DND-41 (cell line): Measurements from ENCODE around the gene KCNH3.

Experiments used
- ATAC-seq: fragments of 200-7000 bp; cut with Tn5 transposase; 3 replicates; pipeline ENCODE4 v1.9.1; 2021; ENCODE audit warnings: low read depth; ENCODE audit not compliant: insufficient read depth
- DNase-seq: peaks from one replicate; pipeline ENCODE4 v3.0.0-alpha.2; 2020
- H2AFZ ChIP-seq: 2 replicates; pipeline ENCODE4 v1.6.0; 2012; ENCODE audit warnings: low read depth, low read length
- H3K27ac ChIP-seq: 2 replicates; pipeline ENCODE4 v1.5.1; 2012; ENCODE audit warnings: low read length, inconsistent platforms
- H3K27me3 ChIP-seq: fragments of 200-600 bp; sonication (generic); 2 replicates; pipeline ENCODE4 v1.6.0; 2012; ENCODE audit warnings: low read length, mild to moderate bottlenecking, inconsistent platforms; ENCODE audit not compliant: insufficient read depth, poor library complexity
- H3K36me3 ChIP-seq: 2 replicates; pipeline ENCODE4 v1.5.1; 2012; ENCODE audit warnings: low read length, inconsistent platforms; ENCODE audit not compliant: insufficient read depth
- H3K4me1 ChIP-seq: 2 replicates; pipeline ENCODE4 v1.5.1; 2012; ENCODE audit warnings: mild to moderate bottlenecking, low read length; ENCODE audit not compliant: insufficient read depth
- H3K4me2 ChIP-seq: 2 replicates; pipeline ENCODE4 v1.6.0; 2012; ENCODE audit warnings: mild to moderate bottlenecking, moderate library complexity, low read length, inconsistent platforms; ENCODE audit not compliant: insufficient read depth
- H3K4me3 ChIP-seq, 2 experiments: fragments of 200-600 bp in 1 of 2; shearing (Covaris generic) in 1 of 2; 2 replicates each; pipeline ENCODE4 v1.5.1; 2012 to 2016; ENCODE audit warnings: inconsistent platforms in 2 of 2, low read length in 2 of 2, mild to moderate bottlenecking in 2 of 2, low read depth in 1 of 2, moderate library complexity in 1 of 2
- H3K79me2 ChIP-seq: 2 replicates; pipeline ENCODE4 v1.6.0; 2012; ENCODE audit warnings: low read length, inconsistent platforms; ENCODE audit not compliant: insufficient read depth
- H3K9ac ChIP-seq: 2 replicates; pipeline ENCODE4 v1.6.0; 2012; ENCODE audit warnings: low read depth, mild to moderate bottlenecking, inconsistent platforms, low read length, moderate library complexity
- H3K9me3 ChIP-seq: 2 replicates; pipeline ENCODE4 v1.5.1; 2012; ENCODE audit warnings: low read length, moderate library complexity, mild to moderate bottlenecking, inconsistent platforms; ENCODE audit not compliant: insufficient read depth, severe bottlenecking
- H4K20me1 ChIP-seq: 2 replicates; pipeline ENCODE4 v1.6.0; 2012; ENCODE audit warnings: low read length; ENCODE audit not compliant: insufficient read depth
- EZH2 ChIP-seq: IDR thresholded peaks from 3 replicates; pipeline ENCODE4 v1.6.1; 2012; ENCODE audit warnings: borderline replicate concordance, low read depth, mild to moderate bottlenecking, moderate library complexity, low read length, inconsistent platforms; ENCODE audit not compliant: severe bottlenecking
- TF ChIP-seq, protein P1 (sequence below): IDR thresholded peaks from 2 replicates; pipeline ENCODE4 v1.5.1; 2012; ENCODE audit warnings: borderline replicate concordance, low read length, moderate library complexity, mild to moderate bottlenecking; ENCODE audit not compliant: poor library complexity, severe bottlenecking; ENCODE audit errors: extremely low read depth

The KCNH3 gene

GRCh38 chr12:49563951-49564685 is 25.3 kb downstream of the KCNH3 start:
- Histone ChIP-seq H3K4me3 (no peak overlapping the region), H4K20me1 (peaks cover 15% of the 10 kb centered on the region), H3K79me2 (peaks cover 35% of the 10 kb centered on the region), H2AFZ (no peak overlapping the region), H3K4me1 (peaks cover 25% of the 10 kb centered on the region), H3K27me3 (no peaks in the 10 kb centered on the region), H3K9ac (no peak overlapping the region), H3K36me3 (peaks cover 73% of the 10 kb centered on the region), H3K27ac (no peak overlapping the region), H3K4me2 (no peak overlapping the region), H3K9me3 (no peaks in the 10 kb centered on the region)
- DNase-seq (no peak), ATAC-seq (no peak)
- TF ChIP-seq, protein P1, sequence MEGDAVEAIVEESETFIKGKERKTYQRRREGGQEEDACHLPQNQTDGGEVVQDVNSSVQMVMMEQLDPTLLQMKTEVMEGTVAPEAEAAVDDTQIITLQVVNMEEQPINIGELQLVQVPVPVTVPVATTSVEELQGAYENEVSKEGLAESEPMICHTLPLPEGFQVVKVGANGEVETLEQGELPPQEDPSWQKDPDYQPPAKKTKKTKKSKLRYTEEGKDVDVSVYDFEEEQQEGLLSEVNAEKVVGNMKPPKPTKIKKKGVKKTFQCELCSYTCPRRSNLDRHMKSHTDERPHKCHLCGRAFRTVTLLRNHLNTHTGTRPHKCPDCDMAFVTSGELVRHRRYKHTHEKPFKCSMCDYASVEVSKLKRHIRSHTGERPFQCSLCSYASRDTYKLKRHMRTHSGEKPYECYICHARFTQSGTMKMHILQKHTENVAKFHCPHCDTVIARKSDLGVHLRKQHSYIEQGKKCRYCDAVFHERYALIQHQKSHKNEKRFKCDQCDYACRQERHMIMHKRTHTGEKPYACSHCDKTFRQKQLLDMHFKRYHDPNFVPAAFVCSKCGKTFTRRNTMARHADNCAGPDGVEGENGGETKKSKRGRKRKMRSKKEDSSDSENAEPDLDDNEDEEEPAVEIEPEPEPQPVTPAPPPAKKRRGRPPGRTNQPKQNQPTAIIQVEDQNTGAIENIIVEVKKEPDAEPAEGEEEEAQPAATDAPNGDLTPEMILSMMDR, result no peak
- no peak for TF ChIP-seq EZH2

- no peak overlapping the region for H3K4me2 ChIP-seq
Measured at GRCh38 chr12:49564686-49565405, 26.0 kb downstream of the KCNH3 start.

DNA sequence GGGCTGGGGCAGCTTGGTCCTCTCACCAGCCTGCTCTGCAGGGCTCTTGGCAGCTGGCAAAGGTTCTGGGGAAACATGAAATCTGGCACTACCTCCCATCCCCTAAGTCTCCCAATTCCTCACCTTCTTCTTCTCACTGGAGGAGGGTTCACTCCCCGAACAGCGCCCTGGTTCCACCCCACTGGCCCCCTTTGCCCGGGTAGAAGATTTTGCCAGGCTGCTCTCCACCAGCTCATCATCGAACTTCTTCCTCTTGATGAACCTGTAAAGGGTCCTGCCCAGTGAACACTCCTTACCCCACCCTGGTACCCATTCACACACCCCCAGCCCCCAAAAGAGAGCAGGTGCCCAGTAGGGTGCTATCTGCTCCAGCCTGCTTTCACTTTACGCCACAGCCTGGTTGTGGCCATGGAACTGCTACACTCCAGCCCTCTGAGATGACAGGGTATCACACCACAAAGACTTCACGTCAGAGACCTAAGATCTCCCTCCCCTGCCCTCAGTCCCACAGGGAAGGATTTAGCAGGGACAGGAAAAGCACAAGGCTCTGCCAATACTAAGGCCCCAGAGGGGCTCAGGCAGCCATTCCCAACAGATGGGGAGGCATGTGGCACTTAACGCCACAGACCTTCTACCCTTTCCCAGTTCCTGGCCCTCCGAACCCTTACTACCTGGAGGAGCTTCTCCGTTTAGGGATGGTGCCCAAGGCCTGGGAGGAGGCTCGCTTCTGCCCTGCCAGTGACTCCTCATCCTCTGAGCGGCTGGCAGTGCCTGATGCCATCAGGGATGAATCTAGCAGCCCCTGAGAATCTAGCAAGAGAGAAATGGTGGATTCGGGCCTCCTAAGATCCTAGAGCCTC is 26.8 kb downstream of the KCNH3 start:
- peaks cover 40% of the 10 kb centered on the region for H3K4me1 ChIP-seq
- H3K27me3 ChIP-seq, result no peaks in the 10 kb centered on the region
- TF ChIP-seq, protein P1, result no peak
- TF ChIP-seq EZH2, result no peak
- H3K4me2 ChIP-seq, result peak overlapping the region; percentile 90; the same call in 1 of the 2 replicates
- ATAC-seq, result no peak
- H3K27ac ChIP-seq, result no peak overlapping the region
- H2AFZ ChIP-seq, result no peak overlapping the region
- H3K9me3 ChIP-seq, result no peaks in the 10 kb centered on the region
- H3K36me3 ChIP-seq, result peaks cover 58% of the 10 kb centered on the region
- DNase-seq, result no peak
- H3K9ac ChIP-seq, result no peak overlapping the region
- H4K20me1 ChIP-seq, result peaks cover 15% of the 10 kb centered on the region
- no peak overlapping the region for H3K4me3 ChIP-seq
- peaks cover 49% of the 10 kb centered on the region for H3K79me2 ChIP-seq

More at GRCh38 chr12:49564686-49565405, 26.0 kb downstream of the KCNH3 start:
- Histone ChIP-seq H3K4me3 (no peak overlapping the region), H3K27me3 (no peaks in the 10 kb centered on the region), H3K9ac (no peak overlapping the region), H3K36me3 (peaks cover 66% of the 10 kb centered on the region), H4K20me1 (peaks cover 15% of the 10 kb centered on the region), H3K4me1 (peaks cover 32% of the 10 kb centered on the region), H3K9me3 (no peaks in the 10 kb centered on the region), H3K79me2 (peaks cover 41% of the 10 kb centered on the region), H2AFZ (no peak overlapping the region), H3K27ac (no peak overlapping the region)
- no peak for ATAC-seq
- DNase-seq, result no peak
- TF ChIP-seq, protein P1, result no peak
- TF ChIP-seq EZH2, result no peak
